ENCODE data around the gene CMYA5.

CMYA5 gene

DNA sequence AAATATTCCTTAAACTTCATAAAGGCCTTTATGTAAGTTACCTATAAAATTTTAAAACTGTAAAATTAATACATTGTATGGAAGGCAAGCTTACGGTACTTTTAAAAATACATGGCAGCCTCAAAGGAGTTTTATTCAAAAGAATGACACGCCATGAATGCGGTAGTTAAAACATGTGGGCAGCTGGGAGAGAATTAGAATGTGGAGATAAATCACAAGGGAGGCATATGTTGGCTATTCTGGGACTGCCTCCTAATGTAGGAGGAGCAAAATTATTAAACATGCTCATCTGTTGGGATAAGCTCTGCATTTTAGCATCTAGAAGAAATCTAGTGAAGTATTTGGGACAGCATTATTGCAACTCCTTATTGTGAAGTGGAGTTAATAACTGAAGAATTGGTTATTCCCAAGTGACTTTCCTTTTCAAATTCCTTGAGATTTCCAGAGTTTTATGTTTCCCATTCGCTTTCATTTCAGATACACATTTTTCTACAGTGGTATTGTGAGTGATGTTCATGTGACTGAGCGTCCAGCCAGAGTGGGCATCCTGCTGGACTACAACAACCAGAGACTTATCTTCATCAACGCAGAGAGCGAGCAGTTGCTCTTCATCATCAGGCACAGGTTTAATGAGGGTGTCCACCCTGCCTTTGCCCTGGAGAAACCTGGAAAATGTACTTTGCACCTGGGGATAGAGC, 109.4 kb downstream of the CMYA5 start:
- no peak for DNase-seq

DNA sequence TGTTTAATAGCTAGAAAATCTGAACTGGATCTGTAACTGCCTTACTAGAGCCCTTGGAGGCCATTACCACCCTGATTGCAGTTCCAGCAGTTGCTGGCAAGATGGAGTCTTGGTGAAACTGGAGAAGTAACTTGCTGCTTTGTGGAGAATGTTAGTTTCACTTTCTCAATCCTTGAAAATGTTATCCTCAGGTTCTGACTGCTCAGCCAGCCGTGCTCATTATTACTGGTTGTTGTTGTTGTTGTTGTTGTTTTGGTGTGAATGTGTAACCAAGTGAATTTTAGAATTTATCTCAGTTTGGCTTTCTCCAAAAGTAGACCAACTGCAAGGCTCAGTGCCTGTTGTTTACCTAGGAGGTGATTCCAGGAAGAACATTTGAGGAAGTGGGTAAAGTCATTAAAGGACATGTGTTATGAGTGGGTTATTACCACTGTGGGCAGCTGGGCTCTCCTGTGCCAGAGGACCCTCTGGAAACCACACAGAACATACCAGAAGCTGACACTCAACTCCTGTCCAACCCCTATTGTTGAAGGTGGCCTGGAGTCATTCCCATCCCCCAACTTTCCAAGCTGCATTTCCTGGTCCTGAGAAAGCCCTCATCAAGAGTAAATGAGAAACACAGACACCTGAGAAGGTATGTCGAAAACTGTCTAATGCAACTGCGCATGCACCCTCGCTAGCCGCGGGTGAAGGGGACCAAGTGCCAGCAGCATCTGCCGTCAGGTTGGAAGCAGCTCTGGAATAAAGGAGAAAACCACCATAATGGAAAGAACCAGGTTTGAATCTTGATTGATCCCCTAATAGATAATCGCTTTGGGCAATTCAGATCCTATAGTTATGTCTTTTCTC, 111.6 kb downstream of the CMYA5 start:
- DNase-seq: no peak

DNA sequence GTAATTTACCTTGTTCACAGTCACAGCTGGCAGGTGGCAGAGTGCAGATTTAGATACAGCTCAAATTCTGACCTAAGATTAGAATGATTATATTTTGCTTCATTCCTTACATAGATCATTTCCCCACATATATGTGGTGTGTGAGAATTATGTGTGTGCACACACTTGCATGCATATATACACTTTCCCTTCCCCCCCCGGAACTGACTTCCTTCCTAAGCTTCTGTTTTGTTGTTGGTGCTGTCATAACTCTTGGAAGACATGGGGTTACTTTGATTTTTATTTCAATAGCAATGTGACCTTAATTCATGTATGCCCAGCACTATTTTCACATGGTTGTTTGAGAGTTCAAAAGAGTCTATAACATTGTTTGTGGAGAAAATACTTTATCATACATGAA, 112.8 kb downstream of the CMYA5 start:
- DNase-seq: no peak

GRCh38 chr5:79803007-79803406, 113.4 kb downstream of the CMYA5 start:
- DNase-seq: no peak

GRCh38 chr5:79806741-79807140, 117.1 kb downstream of the CMYA5 start:
- DNase-seq: no peak

GRCh38 chr5:79809743-79810142, 120.1 kb downstream of the CMYA5 start:
- DNase-seq: no peak

DNA sequence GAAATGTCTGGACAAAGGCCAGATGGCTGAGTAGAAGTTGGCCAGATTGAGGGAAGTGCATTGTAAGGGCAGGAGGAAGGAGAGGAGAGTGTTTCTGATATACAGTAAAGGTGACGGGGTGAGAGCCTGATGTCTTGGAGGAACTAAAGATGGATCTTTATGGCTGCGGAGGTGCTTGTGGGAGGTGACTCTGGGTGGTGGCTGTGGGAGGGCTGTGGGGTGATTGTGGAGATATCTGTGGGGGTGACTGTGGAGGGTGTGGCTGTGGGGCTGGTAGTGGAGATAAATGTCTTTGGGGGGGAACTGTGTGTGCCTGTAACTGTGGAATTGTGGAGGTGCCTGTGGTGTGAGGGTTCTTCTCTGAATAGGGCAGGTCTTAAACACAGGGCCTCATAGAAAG, 121.4 kb downstream of the CMYA5 start:
- no peak for DNase-seq

GRCh38 chr5:79811904-79812303, 122.3 kb downstream of the CMYA5 start:
- no peak for DNase-seq

DNA sequence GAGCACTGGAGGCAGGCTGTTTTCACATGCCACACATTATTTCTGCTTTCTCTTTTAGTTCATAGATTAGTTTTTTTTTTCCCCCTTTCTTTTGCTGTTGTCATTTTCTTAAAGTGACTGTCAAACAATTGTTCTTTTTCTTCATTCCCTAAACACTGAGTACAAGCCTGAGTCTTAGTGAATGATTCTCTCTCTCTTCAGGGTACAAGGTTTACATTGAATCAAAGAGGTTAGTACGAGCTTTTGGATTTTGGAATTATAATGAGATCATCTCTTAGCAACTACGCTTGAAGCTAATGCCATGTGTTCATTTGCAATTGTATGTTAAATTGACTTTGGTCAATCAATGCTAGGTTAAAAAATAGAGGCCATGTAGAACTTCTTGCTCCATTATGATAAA, 125.1 kb downstream of the CMYA5 start:
- DNase-seq: no peak

- DNase-seq: no peak
Observed at GRCh38 chr5:79816014-79816413, 126.4 kb downstream of the CMYA5 start.

GRCh38 chr5:79820648-79821047, 131.0 kb downstream of the CMYA5 start:
- DNase-seq: no peak

DNA sequence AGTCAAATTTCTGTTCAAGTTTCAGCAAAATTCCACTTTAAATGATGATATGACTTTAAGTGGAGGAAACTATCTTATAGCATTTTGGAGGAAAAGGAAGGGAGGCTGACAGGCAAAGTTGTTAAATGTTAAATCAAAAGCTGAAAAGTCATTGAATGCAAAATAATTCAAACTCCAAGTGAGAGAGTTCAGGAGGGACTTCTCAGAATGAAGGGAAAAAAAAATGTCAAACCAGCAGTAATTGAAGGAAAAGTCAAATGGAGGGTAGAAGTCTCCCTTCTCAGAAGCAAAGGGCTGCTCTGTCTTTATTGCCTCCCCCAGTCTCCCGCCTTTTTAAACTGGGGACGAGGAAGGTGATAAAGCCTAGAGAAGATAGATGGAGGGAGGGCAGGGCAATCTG, 134.8 kb downstream of the CMYA5 start:
- DNase-seq: no peak

- DNase-seq: no peak
Observed at GRCh38 chr5:79825802-79826201, 136.2 kb downstream of the CMYA5 start.

GRCh38 chr5:79827159-79827629, 137.6 kb downstream of the CMYA5 start:
- no peak for DNase-seq

DNA sequence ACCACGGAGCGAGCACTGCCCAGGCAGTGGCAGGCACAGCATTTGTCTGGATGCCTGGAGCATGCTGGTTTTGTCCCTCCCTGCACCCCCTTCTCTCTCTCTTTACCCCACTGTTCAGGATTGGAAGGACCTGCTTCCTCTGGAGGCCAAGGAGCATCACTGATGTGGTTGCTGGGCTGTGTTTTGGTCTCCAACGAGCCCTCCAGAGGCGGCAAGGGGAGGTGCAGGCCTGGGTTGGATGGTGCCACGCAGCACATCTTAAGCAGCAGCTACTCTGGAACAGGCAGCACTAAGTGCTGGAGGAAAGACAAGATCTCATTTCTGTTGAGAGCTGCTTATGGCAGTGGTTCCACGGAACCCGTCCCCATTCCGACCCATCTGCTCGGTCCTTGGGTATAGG, 139.6 kb downstream of the CMYA5 start:
- DNase-seq: peak in 1 of 2 experiments; percentile 7

GRCh38 chr5:79831381-79832309, 142.0 kb downstream of the CMYA5 start:
- no peak for DNase-seq

DNA sequence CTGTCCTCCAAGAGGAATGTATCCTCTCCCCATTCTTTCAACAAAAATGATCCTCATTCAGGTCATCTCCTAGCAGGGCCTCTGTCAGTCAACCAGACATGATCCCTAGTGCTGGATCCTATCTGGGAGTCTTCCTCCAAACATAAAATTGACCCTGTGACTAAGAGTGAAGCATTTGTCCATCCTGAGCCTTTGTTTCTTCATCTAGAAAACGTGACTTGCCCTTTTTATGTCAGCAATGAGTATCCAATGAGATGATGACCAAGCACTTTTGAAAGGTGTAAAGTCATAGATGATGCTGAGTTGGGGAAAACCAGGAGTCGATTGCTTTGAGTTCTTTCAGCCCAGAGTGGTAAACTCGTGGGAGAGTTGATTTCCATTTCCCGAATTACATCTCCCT, 143.3 kb downstream of the CMYA5 start:
- no peak for DNase-seq

- no peak for DNase-seq
Observed at GRCh38 chr5:79834098-79834753, 144.6 kb downstream of the CMYA5 start.

DNA sequence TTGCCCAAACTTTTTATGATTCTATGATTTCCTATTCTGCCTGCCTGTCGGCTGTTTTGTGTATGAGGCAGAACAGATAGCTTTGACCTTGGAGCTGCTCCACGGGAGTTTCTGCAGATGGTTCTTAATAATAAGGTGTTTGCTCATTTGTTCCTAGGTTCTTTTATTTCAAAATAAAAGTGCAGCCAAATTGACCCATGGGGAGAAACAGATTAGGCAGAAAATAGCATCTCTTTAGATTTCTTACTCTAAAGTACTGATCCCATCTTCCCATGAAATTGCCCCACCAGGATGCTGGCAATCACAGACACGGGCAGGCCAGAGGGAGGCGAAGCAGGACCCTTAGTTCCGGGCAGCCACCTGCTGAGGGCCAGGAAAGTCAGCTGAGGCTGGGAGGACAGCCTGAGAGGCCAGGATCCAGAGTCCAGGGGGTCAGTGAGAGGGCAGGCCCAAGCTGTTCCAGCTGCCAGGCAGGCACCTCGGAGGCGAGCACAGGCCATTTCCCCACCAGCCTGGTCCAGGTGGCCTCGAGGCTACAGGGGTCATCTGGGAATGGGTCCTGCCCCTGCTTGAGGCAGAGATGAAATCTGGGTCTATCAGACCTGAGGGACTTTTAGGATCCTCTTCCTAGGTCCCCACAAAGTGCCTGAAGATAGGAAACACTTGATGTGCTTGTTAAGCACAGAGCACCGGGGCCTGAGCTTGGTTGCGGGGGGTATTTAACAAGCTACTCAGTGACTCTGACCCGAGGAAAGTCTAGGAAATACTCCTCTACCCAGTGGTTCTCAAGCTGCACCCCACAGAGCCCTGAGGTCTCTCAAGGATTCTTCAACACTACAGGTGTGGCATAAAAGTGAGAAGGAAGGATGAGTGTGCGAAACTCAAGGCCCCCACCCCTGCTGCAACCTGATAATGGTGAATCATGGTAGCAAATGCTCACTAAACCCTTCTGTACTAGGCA, 145.4 kb downstream of the CMYA5 start:
- DNase-seq: no peak

- no peak for DNase-seq
Observed at GRCh38 chr5:79837761-79838551, 148.3 kb downstream of the CMYA5 start.

Data from activated CD4-positive, alpha-beta T cell treated with anti-CD3 and anti-CD28 coated beads, Interleukin-2, amount 50 U/mL, for 48 hours (primary cell).